Measurements from ENCODE around the gene FARS2.

FARS2 gene

GRCh38 chr6:5809450-5809849 lies 548.1 kb downstream of the FARS2 start:
- peaks cover 0 to 24% (median 15%) of the 10 kb centered on the region in 5 experiments for H3K9me3 ChIP-seq (ENCODE audit: control extremely low read depth in 1 of 5, control insufficient read depth in 4 of 5, insufficient read depth in 2 of 5, low read depth in 1 of 5, low read length in 4 of 5)
- no peak overlapping the region for H3K4me3 ChIP-seq (ENCODE audit: control insufficient read depth in 1 of 7, extremely low read depth in 1 of 7, insufficient read depth in 4 of 7, low read depth in 2 of 7, low read length in 6 of 7)
- ChIA-PET POLR2A (no interaction called here), CTCF (no interaction called here)
- no peaks in the 10 kb centered on the region for H3K36me3 ChIP-seq (ENCODE audit: control insufficient read depth in 4 of 4, insufficient read depth in 4 of 4, low read length in 3 of 4)
- no peak overlapping the region for H3K27ac ChIP-seq (ENCODE audit: insufficient read depth in 1 of 2, low read depth in 1 of 2, low read length in 2 of 2, poor library complexity in 1 of 2, severe bottlenecking in 2 of 2)
- no peaks in the 10 kb centered on the region for H3K27me3 ChIP-seq (replicated peaks in 2 of 5; ENCODE audit: control insufficient read depth in 4 of 5, insufficient read depth in 5 of 5, low read length in 4 of 5)
- WGBS (ENCODE audit: insufficient coverage): 100% methylated on average over 1 of the region's 4 CpGs
- no peak for DNase-seq
- H3K4me1 ChIP-seq (ENCODE audit: control extremely low read depth in 1 of 4, control insufficient read depth in 4 of 4, insufficient read depth in 4 of 4, low read length in 3 of 4): no peaks in the 10 kb centered on the region

GRCh38 chr6:5811997-5812396 lies 550.7 kb downstream of the FARS2 start:
- no peak for DNase-seq
- H3K4me1 ChIP-seq (ENCODE audit: control extremely low read depth in 1 of 4, control insufficient read depth in 4 of 4, insufficient read depth in 4 of 4, low read length in 3 of 4): no peaks in the 10 kb centered on the region
- H3K9me3 ChIP-seq (ENCODE audit: control extremely low read depth in 1 of 5, control insufficient read depth in 4 of 5, insufficient read depth in 2 of 5, low read depth in 1 of 5, low read length in 4 of 5): peaks cover 0 to 15% (median 2%) of the 10 kb centered on the region in 5 experiments
- WGBS (ENCODE audit: insufficient coverage): 97% methylated on average over 4 of the region's 4 CpGs
- H3K4me3 ChIP-seq (ENCODE audit: control insufficient read depth in 1 of 7, extremely low read depth in 1 of 7, insufficient read depth in 4 of 7, low read depth in 2 of 7, low read length in 6 of 7): no peak overlapping the region
- ChIA-PET POLR2A (no interaction called here), CTCF (no interaction called here)
- peaks cover 0 to 1% (median 0%) of the 10 kb centered on the region in 5 experiments for H3K27me3 ChIP-seq (replicated peaks in 2 of 5; ENCODE audit: control insufficient read depth in 4 of 5, insufficient read depth in 5 of 5, low read length in 4 of 5)
- no peaks in the 10 kb centered on the region for H3K36me3 ChIP-seq (ENCODE audit: control insufficient read depth in 4 of 4, insufficient read depth in 4 of 4, low read length in 3 of 4)
- H3K27ac ChIP-seq (ENCODE audit: insufficient read depth in 1 of 2, low read depth in 1 of 2, low read length in 2 of 2, poor library complexity in 1 of 2, severe bottlenecking in 2 of 2): no peak overlapping the region

GRCh38 chr6:5813625-5814027 lies 552.3 kb downstream of the FARS2 start:
- ChIA-PET POLR2A (no interaction called here), CTCF (no interaction called here)
- WGBS (ENCODE audit: insufficient coverage): 86% methylated on average over 3 of the region's 3 CpGs
- H3K9me3 ChIP-seq (ENCODE audit: control extremely low read depth in 1 of 5, control insufficient read depth in 4 of 5, insufficient read depth in 2 of 5, low read depth in 1 of 5, low read length in 4 of 5): peaks cover 0 to 14% (median 2%) of the 10 kb centered on the region in 5 experiments
- no peak overlapping the region for H3K27ac ChIP-seq (ENCODE audit: insufficient read depth in 1 of 2, low read depth in 1 of 2, low read length in 2 of 2, poor library complexity in 1 of 2, severe bottlenecking in 2 of 2)
- H3K36me3 ChIP-seq (ENCODE audit: control insufficient read depth in 4 of 4, insufficient read depth in 4 of 4, low read length in 3 of 4): no peaks in the 10 kb centered on the region
- DNase-seq: peak in 1 of 3 donors; percentile 11
- H3K27me3 ChIP-seq (replicated peaks in 2 of 5; ENCODE audit: control insufficient read depth in 4 of 5, insufficient read depth in 5 of 5, low read length in 4 of 5): peaks cover 0 to 1% (median 0%) of the 10 kb centered on the region in 5 experiments
- H3K4me3 ChIP-seq (ENCODE audit: control insufficient read depth in 1 of 7, extremely low read depth in 1 of 7, insufficient read depth in 4 of 7, low read depth in 2 of 7, low read length in 6 of 7): no peak overlapping the region
- no peaks in the 10 kb centered on the region for H3K4me1 ChIP-seq (ENCODE audit: control extremely low read depth in 1 of 4, control insufficient read depth in 4 of 4, insufficient read depth in 4 of 4, low read length in 3 of 4)

GRCh38 chr6:5814116-5814515 lies 552.8 kb downstream of the FARS2 start:
- Histone ChIP-seq H3K4me1 (ENCODE audit: control extremely low read depth in 1 of 4, control insufficient read depth in 4 of 4, insufficient read depth in 4 of 4, low read length in 3 of 4) (no peaks in the 10 kb centered on the region), H3K27ac (ENCODE audit: insufficient read depth in 1 of 2, low read depth in 1 of 2, low read length in 2 of 2, poor library complexity in 1 of 2, severe bottlenecking in 2 of 2) (no peak overlapping the region), H3K9me3 (ENCODE audit: control extremely low read depth in 1 of 5, control insufficient read depth in 4 of 5, insufficient read depth in 2 of 5, low read depth in 1 of 5, low read length in 4 of 5) (peaks cover 0 to 14% (median 2%) of the 10 kb centered on the region in 5 experiments), H3K27me3 (replicated peaks in 2 of 5; ENCODE audit: control insufficient read depth in 4 of 5, insufficient read depth in 5 of 5, low read length in 4 of 5) (peaks cover 0 to 1% (median 0%) of the 10 kb centered on the region in 5 experiments), H3K4me3 (ENCODE audit: control insufficient read depth in 1 of 7, extremely low read depth in 1 of 7, insufficient read depth in 4 of 7, low read depth in 2 of 7, low read length in 6 of 7) (no peak overlapping the region), H3K36me3 (ENCODE audit: control insufficient read depth in 4 of 4, insufficient read depth in 4 of 4, low read length in 3 of 4) (no peaks in the 10 kb centered on the region)
- DNase-seq: no peak
- WGBS (ENCODE audit: insufficient coverage): 98% methylated on average over 4 of the region's 5 CpGs
- ChIA-PET POLR2A (no interaction called here), CTCF (no interaction called here)

- ChIA-PET CTCF (no interaction called here), POLR2A (no interaction called here)
- Histone ChIP-seq H3K27me3 (replicated peaks in 2 of 5; ENCODE audit: control insufficient read depth in 4 of 5, insufficient read depth in 5 of 5, low read length in 4 of 5) (peaks cover 0 to 1% (median 0%) of the 10 kb centered on the region in 5 experiments), H3K9me3 (ENCODE audit: control extremely low read depth in 1 of 5, control insufficient read depth in 4 of 5, insufficient read depth in 2 of 5, low read depth in 1 of 5, low read length in 4 of 5) (peaks cover 0 to 14% (median 2%) of the 10 kb centered on the region in 5 experiments), H3K27ac (ENCODE audit: insufficient read depth in 1 of 2, low read depth in 1 of 2, low read length in 2 of 2, poor library complexity in 1 of 2, severe bottlenecking in 2 of 2) (no peak overlapping the region), H3K4me3 (ENCODE audit: control insufficient read depth in 1 of 7, extremely low read depth in 1 of 7, insufficient read depth in 4 of 7, low read depth in 2 of 7, low read length in 6 of 7) (no peak overlapping the region), H3K4me1 (ENCODE audit: control extremely low read depth in 1 of 4, control insufficient read depth in 4 of 4, insufficient read depth in 4 of 4, low read length in 3 of 4) (no peaks in the 10 kb centered on the region), H3K36me3 (ENCODE audit: control insufficient read depth in 4 of 4, insufficient read depth in 4 of 4, low read length in 3 of 4) (no peaks in the 10 kb centered on the region)
- DNase-seq: no peak
- 91% methylated on average over 9 of the region's 9 CpGs for WGBS (ENCODE audit: insufficient coverage)
These were observed 553.6 kb downstream of the FARS2 start for GRCh38 chr6:5814901-5815300.

- Histone ChIP-seq H3K4me1 (ENCODE audit: control extremely low read depth in 1 of 4, control insufficient read depth in 4 of 4, insufficient read depth in 4 of 4, low read length in 3 of 4) (no peaks in the 10 kb centered on the region), H3K36me3 (ENCODE audit: control insufficient read depth in 4 of 4, insufficient read depth in 4 of 4, low read length in 3 of 4) (no peaks in the 10 kb centered on the region), H3K27ac (ENCODE audit: insufficient read depth in 1 of 2, low read depth in 1 of 2, low read length in 2 of 2, poor library complexity in 1 of 2, severe bottlenecking in 2 of 2) (no peak overlapping the region), H3K27me3 (replicated peaks in 2 of 5; ENCODE audit: control insufficient read depth in 4 of 5, insufficient read depth in 5 of 5, low read length in 4 of 5) (peaks cover 0 to 1% (median 0%) of the 10 kb centered on the region in 5 experiments), H3K4me3 (ENCODE audit: control insufficient read depth in 1 of 7, extremely low read depth in 1 of 7, insufficient read depth in 4 of 7, low read depth in 2 of 7, low read length in 6 of 7) (no peak overlapping the region), H3K9me3 (ENCODE audit: control extremely low read depth in 1 of 5, control insufficient read depth in 4 of 5, insufficient read depth in 2 of 5, low read depth in 1 of 5, low read length in 4 of 5) (peaks cover 0 to 8% (median 0%) of the 10 kb centered on the region in 5 experiments)
- no peak for DNase-seq
- ChIA-PET POLR2A (no interaction called here), CTCF (no interaction called here)
- WGBS (ENCODE audit: insufficient coverage): 94% methylated on average over 3 of the region's 3 CpGs
These were observed 556.6 kb downstream of the FARS2 start for GRCh38 chr6:5817869-5818268.

- Histone ChIP-seq H3K9me3 (ENCODE audit: control extremely low read depth in 1 of 5, control insufficient read depth in 4 of 5, insufficient read depth in 2 of 5, low read depth in 1 of 5, low read length in 4 of 5) (peaks cover 0 to 2% (median 0%) of the 10 kb centered on the region in 5 experiments), H3K4me3 (ENCODE audit: control insufficient read depth in 1 of 7, extremely low read depth in 1 of 7, insufficient read depth in 4 of 7, low read depth in 2 of 7, low read length in 6 of 7) (no peak overlapping the region), H3K27ac (ENCODE audit: insufficient read depth in 1 of 2, low read depth in 1 of 2, low read length in 2 of 2, poor library complexity in 1 of 2, severe bottlenecking in 2 of 2) (no peak overlapping the region), H3K27me3 (replicated peaks in 2 of 5; ENCODE audit: control insufficient read depth in 4 of 5, insufficient read depth in 5 of 5, low read length in 4 of 5) (peaks cover 0 to 1% (median 0%) of the 10 kb centered on the region in 5 experiments), H3K36me3 (ENCODE audit: control insufficient read depth in 4 of 4, insufficient read depth in 4 of 4, low read length in 3 of 4) (no peaks in the 10 kb centered on the region), H3K4me1 (ENCODE audit: control extremely low read depth in 1 of 4, control insufficient read depth in 4 of 4, insufficient read depth in 4 of 4, low read length in 3 of 4) (no peaks in the 10 kb centered on the region)
- no peak for DNase-seq
- WGBS (ENCODE audit: insufficient coverage): 90% methylated on average over 5 of the region's 6 CpGs
- POLR2A ChIA-PET: no interaction called here
- CTCF ChIA-PET: no interaction called here
These were observed 557.6 kb downstream of the FARS2 start for GRCh38 chr6:5818959-5819358.
